Spleen (tissue), 11 donors: ENCODE measurements around the gene SRGAP3. TPM values are rescaled to one million over a fixed set of nuclear protein-coding genes. Genes with fewer than 3 reads are reported as not detected.

ENCODE experiments used
- DNase-seq: peaks from one replicate; pipeline ENCODE4 v3.0.0-alpha.2; 2020
- H3K27ac ChIP-seq, 8 donors: fragments of 200-600 bp; sonication (generic) in 7 of 8; 1 replicate in 4 of 8; 2 replicates in 4 of 8; pipeline versions ENCODE4 v1.5.0 to v1.8.0; 2016 to 2021; ENCODE audit warnings: inconsistent platforms in 4 of 8, mild to moderate bottlenecking in 4 of 8, moderate library complexity in 1 of 8
- H3K27me3 ChIP-seq, 7 donors: fragments of 200-600 bp; sonication (generic) in 6 of 7; replicated peaks in 1 of 7; 1 replicate in 4 of 7; 2 replicates in 3 of 7; pipeline versions ENCODE4 v1.5.0 to v1.8.0; 2016 to 2021; ENCODE audit warnings: inconsistent platforms in 3 of 7, mild to moderate bottlenecking in 1 of 7
- H3K36me3 ChIP-seq, 6 donors: fragments of 200-600 bp; sonication (generic) in 5 of 6; 1 replicate in 4 of 6; 2 replicates in 2 of 6; pipeline versions ENCODE4 v1.5.0 to v1.8.0; 2016 to 2021; ENCODE audit warnings: inconsistent platforms in 2 of 6
- H3K4me1 ChIP-seq, 6 donors: fragments of 200-600 bp; sonication (generic) in 5 of 6; 1 replicate in 3 of 6; 2 replicates in 3 of 6; pipeline versions ENCODE4 v1.5.0 to v1.8.0; 2016 to 2021; ENCODE audit warnings: inconsistent platforms in 3 of 6
- H3K4me3 ChIP-seq, 8 donors: fragments of 200-600 bp; sonication (generic) in 7 of 8; 1 replicate in 4 of 8; 2 replicates in 4 of 8; pipeline versions ENCODE4 v1.5.0 to v1.8.0; 2016 to 2021; ENCODE audit warnings: inconsistent platforms in 4 of 8, mild to moderate bottlenecking in 4 of 8, moderate library complexity in 2 of 8
- H3K9me3 ChIP-seq, 8 donors: fragments of 200-600 bp; sonication (generic) in 7 of 8; 1 replicate in 4 of 8; 2 replicates in 4 of 8; pipeline versions ENCODE4 v1.5.0 to v1.8.0; 2016 to 2021; ENCODE audit warnings: inconsistent platforms in 4 of 8
- CTCF ChIP-seq, 11 experiments: fragments of 200-600 bp in 7 of 11; fragments of 450-650 bp in 4 of 11; sonication (generic) in 4 of 11; IDR thresholded peaks in 8 of 11; conservative IDR thresholded peaks in 3 of 11; 1 replicate in 7 of 11; 2 replicates in 4 of 11; pipeline versions ENCODE4 v1.4.0 to v1.8.0; 2016 to 2021; ENCODE audit warnings: antibody characterized with exemption in 11 of 11, inconsistent platforms in 4 of 11, mild to moderate bottlenecking in 1 of 11
- POLR2A ChIP-seq, 3 donors: fragments of 450-650 bp; IDR thresholded peaks; one replicate each; pipeline ENCODE4 v1.5.1; 2017; ENCODE audit warnings: antibody characterized with exemption in 3 of 3, mild to moderate bottlenecking in 1 of 3
- POLR2AphosphoS5 ChIP-seq, 3 donors: sonication (generic); formaldehyde crosslinking; IDR thresholded peaks; one replicate each; pipeline ENCODE4 v1.5.1; 2017; ENCODE audit warnings: antibody characterized with exemption in 3 of 3
- WGBS, 5 donors: extraction: QIAGEN DNeasy Blood & Tissue Kit in 3 of 5; methylation state at CpG; one replicate each; pipeline versions ENCODE4 v1.1.5 to v1.1.7; 2013 to 2018; 5-methylcytosine and 5-hydroxymethylcytosine counted together
- intact Hi-C: fragments of 100-400 bp; cut with DNase I; formaldehyde crosslinking; loops from one replicate; pipeline ENCODE4 v1.15.0; 2023; ENCODE audit warnings: low total_unique reads
- polyA plus RNA-seq, 3 donors: library from polyadenylated mRNA; stranded (reverse); fragments of 200-250 nt; gene quantifications; one replicate each; pipeline ENCODE4 v1.2.1, GENCODE V29; 2013
- total RNA-seq, 7 donors: library from RNA; depleted of rRNA in 3 of 7; stranded (reverse); fragments of >200 nt in 3 of 7; fragmentation: NEBNext Ultra II Directional in 4 of 7; extraction: Animal tissue kit (Norgen Biotek cat#: 25700) in 4 of 7; gene quantifications; one replicate each; pipeline versions ENCODE4 v1.1.0 to v1.2.1, GENCODE V29; 2016 to 2021
- donor health status: healthy with polysubstance abuse.
- donor health status: DM: no; HTN: no; CAD: no; lungs with moderate emphysema.
- donor health status: DM: no; HTN: no; CAD: no.
- donor health status: Bipolar disorder and iron deficiency.
- donor health status: healthy.
- donor health status: DM: no; HTN: no; CAD: no.
- donor health status: DM: yes; HTN: yes; CAD: no.

The SRGAP3 gene
- total and polyA plus RNA-seq, 10 donors = 0.54 to 10.3 (median 6.4) TPM

GRCh38 chr3:9161811-9162210 lies 87.6 kb downstream of the SRGAP3 start:
- no peak overlapping the region for H3K27ac ChIP-seq

GRCh38 chr3:9161298-9161697 lies 88.1 kb downstream of the SRGAP3 start:
- WGBS, 5 donors = 76 to 92% (median 90%) methylated on average over 4 of the region's 4 CpGs
- no peak overlapping the region for H3K27ac ChIP-seq
- H3K4me1 ChIP-seq = no peaks in the 10 kb centered on the region
- no peak overlapping the region for H3K4me3 ChIP-seq
- no peaks in the 10 kb centered on the region for H3K27me3 ChIP-seq
- intact Hi-C loops = no loop called here
- TF ChIP-seq CTCF (IDR thresholded peaks at IDR 0.05 in 8 of 11, conservative IDR thresholded peaks at IDR 0.05 in 3 of 11) (no peak), POLR2AphosphoS5 (IDR thresholded peaks at IDR 0.05) (no peak)
- no peak for DNase-seq
- no peaks in the 10 kb centered on the region for H3K36me3 ChIP-seq
- H3K9me3 ChIP-seq = peaks cover 0 to under 1% (median 0%) of the 10 kb centered on the region in 8 donors

More at GRCh38 chr3:9161811-9162210, 87.6 kb downstream of the SRGAP3 start:
- TF ChIP-seq POLR2A (IDR thresholded peaks at IDR 0.05) = no peak
- TF ChIP-seq POLR2AphosphoS5 (IDR thresholded peaks at IDR 0.05) = no peak
- no peak for TF ChIP-seq CTCF (IDR thresholded peaks at IDR 0.05 in 8 of 11, conservative IDR thresholded peaks at IDR 0.05 in 3 of 11)
- Histone ChIP-seq H3K4me3 (no peak overlapping the region), H3K36me3 (no peaks in the 10 kb centered on the region), H3K9me3 (peaks cover 0 to 4% (median 0%) of the 10 kb centered on the region in 8 donors), H3K4me1 (no peaks in the 10 kb centered on the region), H3K27me3 (no peaks in the 10 kb centered on the region)
- DNase-seq = no peak
- 84 to 100% (median 93%) methylated on average over 1 of the region's 1 CpG for WGBS, 5 donors
- intact Hi-C loops = no loop called here

GRCh38 chr3:9158865-9159630 lies 90.4 kb downstream of the SRGAP3 start:
- H3K36me3 ChIP-seq = no peaks in the 10 kb centered on the region
- H3K27ac ChIP-seq = no peak overlapping the region
- intact Hi-C loops = no loop called here
- no peaks in the 10 kb centered on the region for H3K4me1 ChIP-seq
- H3K9me3 ChIP-seq = no peaks in the 10 kb centered on the region
- no peak for DNase-seq
- no peak overlapping the region for H3K4me3 ChIP-seq
- 86 to 92% (median 88%) methylated on average over 13 of the region's 13 CpGs for WGBS, 5 donors
- H3K27me3 ChIP-seq = no peaks in the 10 kb centered on the region
- TF ChIP-seq CTCF (IDR thresholded peaks at IDR 0.05 in 8 of 11, conservative IDR thresholded peaks at IDR 0.05 in 3 of 11) (no peak), POLR2A (IDR thresholded peaks at IDR 0.05) (no peak), POLR2AphosphoS5 (IDR thresholded peaks at IDR 0.05) (no peak)

- peaks cover 0 to under 1% (median 0%) of the 10 kb centered on the region in 8 donors for H3K9me3 ChIP-seq
- H3K4me1 ChIP-seq = no peaks in the 10 kb centered on the region
- no peak for DNase-seq
- TF ChIP-seq POLR2AphosphoS5 (IDR thresholded peaks at IDR 0.05) (no peak), CTCF (IDR thresholded peaks at IDR 0.05 in 8 of 11, conservative IDR thresholded peaks at IDR 0.05 in 3 of 11) (no peak), POLR2A (IDR thresholded peaks at IDR 0.05) (no peak)
- intact Hi-C loops = no loop called here
- no peaks in the 10 kb centered on the region for H3K27me3 ChIP-seq
- H3K27ac ChIP-seq = no peak overlapping the region
- 75 to 86% (median 82%) methylated on average over 5 of the region's 5 CpGs for WGBS, 5 donors
- no peaks in the 10 kb centered on the region for H3K36me3 ChIP-seq
- H3K4me3 ChIP-seq = no peak overlapping the region
Measured at GRCh38 chr3:9157651-9158362, 91.6 kb downstream of the SRGAP3 start.
